Measurements from ENCODE around the gene MGAT5B.

Gene MGAT5B

DNA sequence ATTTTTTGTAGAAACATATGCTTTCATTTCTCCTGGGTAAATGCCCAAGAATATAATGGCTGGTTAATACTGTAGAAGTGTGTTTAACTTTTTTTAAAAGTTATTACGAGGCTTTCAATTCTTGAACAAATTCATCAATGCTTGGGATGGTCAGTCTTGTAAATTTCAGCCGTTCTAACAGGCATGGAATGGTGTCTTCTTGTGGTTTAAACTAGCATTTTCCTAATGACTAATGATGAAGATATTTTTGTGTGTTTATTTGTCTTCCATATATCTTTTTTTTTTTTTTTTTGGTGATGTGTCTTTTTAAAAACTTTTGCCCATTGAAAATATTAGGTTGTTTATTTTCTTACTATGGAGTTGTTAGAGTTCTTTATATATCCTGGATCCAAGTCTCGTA lies 67.1 kb downstream of the MGAT5B start:
- Histone ChIP-seq H3K27me3 (ENCODE audit: control insufficient read depth, insufficient read depth, low read length) (no peaks in the 10 kb centered on the region), H3K36me3 (ENCODE audit: control insufficient read depth, low read depth, low read length) (no peaks in the 10 kb centered on the region), H3K4me3 (ENCODE audit: low read length) (no peak overlapping the region), H3K4me1 (ENCODE audit: control insufficient read depth, low read depth, low read length) (no peaks in the 10 kb centered on the region), H3K9ac (ENCODE audit: low read length) (no peak overlapping the region), H3K27ac (ENCODE audit: low read length) (no peak overlapping the region), H3K9me3 (ENCODE audit: control insufficient read depth, low read depth, low read length) (no peaks in the 10 kb centered on the region)

DNA sequence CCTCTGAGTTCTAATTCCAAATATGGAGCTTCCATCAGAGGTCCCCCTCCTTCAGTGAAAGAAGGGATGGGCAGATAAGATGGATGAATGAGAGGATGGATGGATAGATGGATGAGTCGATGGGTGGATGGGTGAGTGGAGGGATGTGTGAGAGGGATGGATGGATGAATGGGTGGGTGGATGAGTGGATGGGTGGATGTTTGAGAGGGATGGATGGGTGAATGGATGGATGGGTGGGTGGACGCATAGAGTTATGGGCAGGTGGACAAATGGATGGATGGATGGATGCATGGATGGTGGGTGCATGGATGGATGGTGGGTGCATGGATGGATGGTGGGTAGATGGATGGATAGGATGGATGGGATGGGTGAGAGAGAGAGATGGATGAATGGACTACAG lies 69.0 kb downstream of the MGAT5B start:
- Histone ChIP-seq H3K27me3 (ENCODE audit: control insufficient read depth, insufficient read depth, low read length) (no peaks in the 10 kb centered on the region), H3K27ac (ENCODE audit: low read length) (no peak overlapping the region), H3K36me3 (ENCODE audit: control insufficient read depth, low read depth, low read length) (no peaks in the 10 kb centered on the region), H3K9me3 (ENCODE audit: control insufficient read depth, low read depth, low read length) (no peaks in the 10 kb centered on the region), H3K9ac (ENCODE audit: low read length) (no peak overlapping the region), H3K4me3 (ENCODE audit: low read length) (no peak overlapping the region), H3K4me1 (ENCODE audit: control insufficient read depth, low read depth, low read length) (no peaks in the 10 kb centered on the region)

- Histone ChIP-seq H3K9ac (ENCODE audit: low read length) (no peak overlapping the region), H3K27me3 (ENCODE audit: control insufficient read depth, insufficient read depth, low read length) (no peaks in the 10 kb centered on the region), H3K27ac (ENCODE audit: low read length) (no peak overlapping the region), H3K4me1 (ENCODE audit: control insufficient read depth, low read depth, low read length) (peaks cover 3% of the 10 kb centered on the region), H3K9me3 (ENCODE audit: control insufficient read depth, low read depth, low read length) (no peaks in the 10 kb centered on the region), H3K36me3 (ENCODE audit: control insufficient read depth, low read depth, low read length) (no peaks in the 10 kb centered on the region), H3K4me3 (ENCODE audit: low read length) (no peak overlapping the region)
These were observed 69.8 kb downstream of the MGAT5B start for GRCh38 chr17:76938009-76938408.

DNA sequence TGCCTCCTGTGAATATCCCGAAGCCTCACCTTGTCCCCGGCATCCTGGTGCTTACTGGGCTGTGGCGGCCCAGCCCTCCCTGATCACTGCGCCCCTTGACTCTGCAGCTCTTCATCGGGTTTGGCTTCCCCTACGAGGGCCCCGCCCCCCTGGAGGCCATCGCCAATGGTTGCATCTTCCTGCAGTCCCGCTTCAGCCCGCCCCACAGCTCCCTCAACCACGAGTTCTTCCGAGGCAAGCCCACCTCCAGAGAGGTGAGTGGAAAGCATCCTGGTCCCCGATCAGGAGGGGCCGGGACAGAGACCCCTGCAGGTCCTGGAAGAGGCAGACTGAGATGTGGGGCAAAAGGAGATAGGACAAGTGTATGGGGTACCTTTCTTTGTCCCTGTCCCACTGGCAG lies 72.1 kb downstream of the MGAT5B start:
- no peak overlapping the region for H3K27ac ChIP-seq (ENCODE audit: low read length)
- H3K36me3 ChIP-seq (ENCODE audit: control insufficient read depth, low read depth, low read length): no peaks in the 10 kb centered on the region
- no peaks in the 10 kb centered on the region for H3K9me3 ChIP-seq (ENCODE audit: control insufficient read depth, low read depth, low read length)
- H3K4me3 ChIP-seq (ENCODE audit: low read length): no peak overlapping the region
- no peaks in the 10 kb centered on the region for H3K27me3 ChIP-seq (ENCODE audit: control insufficient read depth, insufficient read depth, low read length)
- H3K9ac ChIP-seq (ENCODE audit: low read length): no peak overlapping the region
- H3K4me1 ChIP-seq (ENCODE audit: control insufficient read depth, low read depth, low read length): peaks cover 3% of the 10 kb centered on the region

GRCh38 chr17:76940738-76941350 lies 72.6 kb downstream of the MGAT5B start:
- H3K36me3 ChIP-seq (ENCODE audit: control insufficient read depth, low read depth, low read length): no peaks in the 10 kb centered on the region
- no peaks in the 10 kb centered on the region for H3K9me3 ChIP-seq (ENCODE audit: control insufficient read depth, low read depth, low read length)
- H3K4me3 ChIP-seq (ENCODE audit: low read length): no peak overlapping the region
- peaks cover 3% of the 10 kb centered on the region for H3K4me1 ChIP-seq (ENCODE audit: control insufficient read depth, low read depth, low read length)
- H3K27ac ChIP-seq (ENCODE audit: low read length): no peak overlapping the region
- no peak overlapping the region for H3K9ac ChIP-seq (ENCODE audit: low read length)
- H3K27me3 ChIP-seq (ENCODE audit: control insufficient read depth, insufficient read depth, low read length): no peaks in the 10 kb centered on the region

- H3K27me3 ChIP-seq (ENCODE audit: control insufficient read depth, insufficient read depth, low read length): no peaks in the 10 kb centered on the region
- H3K9me3 ChIP-seq (ENCODE audit: control insufficient read depth, low read depth, low read length): no peaks in the 10 kb centered on the region
- H3K9ac ChIP-seq (ENCODE audit: low read length): no peak overlapping the region
- no peaks in the 10 kb centered on the region for H3K36me3 ChIP-seq (ENCODE audit: control insufficient read depth, low read depth, low read length)
- peaks cover 3% of the 10 kb centered on the region for H3K4me1 ChIP-seq (ENCODE audit: control insufficient read depth, low read depth, low read length)
- H3K27ac ChIP-seq (ENCODE audit: low read length): no peak overlapping the region
- no peak overlapping the region for H3K4me3 ChIP-seq (ENCODE audit: low read length)
These were observed 75.0 kb downstream of the MGAT5B start for GRCh38 chr17:76943202-76943601.

GRCh38 chr17:76943781-76944213 lies 75.6 kb downstream of the MGAT5B start:
- Histone ChIP-seq H3K27me3 (ENCODE audit: control insufficient read depth, insufficient read depth, low read length) (no peaks in the 10 kb centered on the region), H3K4me1 (ENCODE audit: control insufficient read depth, low read depth, low read length) (peaks cover 3% of the 10 kb centered on the region), H3K27ac (ENCODE audit: low read length) (no peak overlapping the region), H3K36me3 (ENCODE audit: control insufficient read depth, low read depth, low read length) (no peaks in the 10 kb centered on the region), H3K9me3 (ENCODE audit: control insufficient read depth, low read depth, low read length) (no peaks in the 10 kb centered on the region), H3K4me3 (ENCODE audit: low read length) (no peak overlapping the region), H3K9ac (ENCODE audit: low read length) (no peak overlapping the region)

GRCh38 chr17:76944477-76944876 lies 76.3 kb downstream of the MGAT5B start:
- Histone ChIP-seq H3K27me3 (ENCODE audit: control insufficient read depth, insufficient read depth, low read length) (no peaks in the 10 kb centered on the region), H3K9ac (ENCODE audit: low read length) (no peak overlapping the region), H3K4me3 (ENCODE audit: low read length) (no peak overlapping the region), H3K9me3 (ENCODE audit: control insufficient read depth, low read depth, low read length) (no peaks in the 10 kb centered on the region), H3K4me1 (ENCODE audit: control insufficient read depth, low read depth, low read length) (peaks cover 3% of the 10 kb centered on the region), H3K27ac (ENCODE audit: low read length) (no peak overlapping the region), H3K36me3 (ENCODE audit: control insufficient read depth, low read depth, low read length) (no peaks in the 10 kb centered on the region)

- Histone ChIP-seq H3K9me3 (ENCODE audit: control insufficient read depth, low read depth, low read length) (no peaks in the 10 kb centered on the region), H3K4me3 (ENCODE audit: low read length) (no peak overlapping the region), H3K36me3 (ENCODE audit: control insufficient read depth, low read depth, low read length) (no peaks in the 10 kb centered on the region), H3K4me1 (ENCODE audit: control insufficient read depth, low read depth, low read length) (peaks cover 3% of the 10 kb centered on the region), H3K9ac (ENCODE audit: low read length) (no peak overlapping the region), H3K27ac (ENCODE audit: low read length) (no peak overlapping the region), H3K27me3 (ENCODE audit: control insufficient read depth, insufficient read depth, low read length) (no peaks in the 10 kb centered on the region)
These were observed 78.0 kb downstream of the MGAT5B start for GRCh38 chr17:76946111-76946771.

- H3K9ac ChIP-seq (ENCODE audit: low read length): no peak overlapping the region
- peaks cover 3% of the 10 kb centered on the region for H3K4me1 ChIP-seq (ENCODE audit: control insufficient read depth, low read depth, low read length)
- H3K27ac ChIP-seq (ENCODE audit: low read length): no peak overlapping the region
- H3K4me3 ChIP-seq (ENCODE audit: low read length): no peak overlapping the region
- H3K27me3 ChIP-seq (ENCODE audit: control insufficient read depth, insufficient read depth, low read length): no peaks in the 10 kb centered on the region
- no peaks in the 10 kb centered on the region for H3K9me3 ChIP-seq (ENCODE audit: control insufficient read depth, low read depth, low read length)
- no peaks in the 10 kb centered on the region for H3K36me3 ChIP-seq (ENCODE audit: control insufficient read depth, low read depth, low read length)
These were observed 78.5 kb downstream of the MGAT5B start for GRCh38 chr17:76946772-76947135.

- Histone ChIP-seq H3K27me3 (ENCODE audit: control insufficient read depth, insufficient read depth, low read length) (no peaks in the 10 kb centered on the region), H3K36me3 (ENCODE audit: control insufficient read depth, low read depth, low read length) (no peaks in the 10 kb centered on the region)
These were observed 79.1 kb downstream of the MGAT5B start for GRCh38 chr17:76947309-76947708.

DNA sequence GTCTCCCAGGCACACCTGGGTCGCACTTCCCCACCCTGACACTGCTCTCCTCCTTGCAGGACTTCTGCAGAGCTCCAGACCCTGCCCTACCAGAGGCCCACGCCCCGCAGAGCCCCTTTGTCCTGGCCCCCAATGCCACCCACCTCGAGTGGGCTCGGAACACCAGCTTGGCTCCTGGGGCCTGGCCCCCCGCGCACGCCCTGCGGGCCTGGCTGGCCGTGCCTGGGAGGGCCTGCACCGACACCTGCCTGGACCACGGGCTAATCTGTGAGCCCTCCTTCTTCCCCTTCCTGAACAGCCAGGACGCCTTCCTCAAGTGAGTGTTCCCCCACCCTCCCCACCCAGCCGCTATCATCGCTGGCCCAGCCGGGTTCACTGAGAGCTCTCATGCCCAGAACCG lies 79.6 kb downstream of the MGAT5B start:
- no peaks in the 10 kb centered on the region for H3K36me3 ChIP-seq (ENCODE audit: control insufficient read depth, low read depth, low read length)
- no peaks in the 10 kb centered on the region for H3K27me3 ChIP-seq (ENCODE audit: control insufficient read depth, insufficient read depth, low read length)
- H3K4me3 ChIP-seq (ENCODE audit: low read length): no peak overlapping the region
- H3K27ac ChIP-seq (ENCODE audit: low read length): no peak overlapping the region
- no peaks in the 10 kb centered on the region for H3K9me3 ChIP-seq (ENCODE audit: control insufficient read depth, low read depth, low read length)
- H3K4me1 ChIP-seq (ENCODE audit: control insufficient read depth, low read depth, low read length): peaks cover under 1% of the 10 kb centered on the region
- no peak overlapping the region for H3K9ac ChIP-seq (ENCODE audit: low read length)

More at GRCh38 chr17:76947309-76947708, 79.1 kb downstream of the MGAT5B start:
- H3K4me3 ChIP-seq (ENCODE audit: low read length): no peak overlapping the region
- H3K9ac ChIP-seq (ENCODE audit: low read length): no peak overlapping the region
- H3K4me1 ChIP-seq (ENCODE audit: control insufficient read depth, low read depth, low read length): peaks cover 3% of the 10 kb centered on the region
- H3K9me3 ChIP-seq (ENCODE audit: control insufficient read depth, low read depth, low read length): no peaks in the 10 kb centered on the region
- no peak overlapping the region for H3K27ac ChIP-seq (ENCODE audit: low read length)
